IPS DF 6.9 (cell line): ENCODE data around the gene RFXAP.

Experiments used
- DNase-seq: peaks from one replicate; pipeline ENCODE4 v3.0.0-alpha.2; 2013; ENCODE audit warnings: low read depth, low spot score
- H3K27ac ChIP-seq: one replicate; pipeline ENCODE4 v1.5.1; 2013; ENCODE audit warnings: low read length, control low read depth
- H3K27me3 ChIP-seq: 2 replicates; pipeline ENCODE4 v1.6.1; 2013; ENCODE audit warnings: mild to moderate bottlenecking, low read length; ENCODE audit not compliant: control insufficient read depth, insufficient read depth
- H3K36me3 ChIP-seq: 2 replicates; pipeline ENCODE4 v1.6.1; 2013; ENCODE audit warnings: low read length; ENCODE audit not compliant: control insufficient read depth, insufficient read depth
- H3K4me1 ChIP-seq: 2 replicates; pipeline ENCODE4 v1.6.1; 2013; ENCODE audit warnings: low read length; ENCODE audit not compliant: control insufficient read depth, insufficient read depth
- H3K4me3 ChIP-seq: 2 replicates; pipeline ENCODE4 v1.5.1; 2013; ENCODE audit warnings: mild to moderate bottlenecking, low read length
- H3K9me3 ChIP-seq: 2 replicates; pipeline ENCODE4 v1.6.1; 2013; ENCODE audit warnings: low read length, inconsistent platforms; ENCODE audit not compliant: control insufficient read depth, insufficient read depth
- WGBS: extraction: QIAGEN DNeasy Blood & Tissue Kit; methylation state at CpG from one replicate; pipeline ENCODE4 v1.1.7; 2013; ENCODE audit warnings: mixed read lengths, missing lambda C conversion rate; ENCODE audit not compliant: insufficient read length, insufficient coverage; 5-methylcytosine and 5-hydroxymethylcytosine counted together

RFXAP gene

GRCh38 chr13:36814465-36814864, 4.6 kb upstream of the RFXAP start:
- Histone ChIP-seq H3K27ac (no peak overlapping the region), H3K4me3 (no peak overlapping the region), H3K4me1 (no peaks in the 10 kb centered on the region), H3K36me3 (no peaks in the 10 kb centered on the region), H3K9me3 (no peaks in the 10 kb centered on the region), H3K27me3 (no peaks in the 10 kb centered on the region)
- DNase-seq = no peak
- no CpG with 5 or more reads among the region's 9 CpGs for WGBS

GRCh38 chr13:36815062-36815461, 4.0 kb upstream of the RFXAP start:
- Histone ChIP-seq H3K4me3 (no peak overlapping the region), H3K27me3 (no peaks in the 10 kb centered on the region), H3K27ac (no peak overlapping the region), H3K36me3 (no peaks in the 10 kb centered on the region), H3K4me1 (no peaks in the 10 kb centered on the region), H3K9me3 (no peaks in the 10 kb centered on the region)
- DNase-seq = no peak
- no CpG with 5 or more reads among the region's 2 CpGs for whole genome bisulfite sequencing

GRCh38 chr13:36817996-36818803, 822 bp upstream of the RFXAP start:
- no CpG with 5 or more reads among the region's 12 CpGs for WGBS
- no peak for DNase-seq
- H3K9me3 ChIP-seq = no peaks in the 10 kb centered on the region
- no peak overlapping the region for H3K27ac ChIP-seq
- H3K36me3 ChIP-seq = no peaks in the 10 kb centered on the region
- no peaks in the 10 kb centered on the region for H3K27me3 ChIP-seq
- peak overlapping the region; percentile 58; the same call in 1 of the 2 replicates for H3K4me3 ChIP-seq
- no peaks in the 10 kb centered on the region for H3K4me1 ChIP-seq

- no peak for DNase-seq
- Histone ChIP-seq H3K4me1 (no peaks in the 10 kb centered on the region), H3K4me3 (peak overlapping the region; percentile 58; the same call in 1 of the 2 replicates), H3K27me3 (no peaks in the 10 kb centered on the region), H3K27ac (no peak overlapping the region), H3K36me3 (no peaks in the 10 kb centered on the region), H3K9me3 (no peaks in the 10 kb centered on the region)
- WGBS = no CpG with 5 or more reads among the region's 20 CpGs
These were observed 693 bp downstream of the RFXAP start for GRCh38 chr13:36819739-36820090.

GRCh38 chr13:36820222-36820621, 1.2 kb downstream of the RFXAP start:
- Histone ChIP-seq H3K27me3 (no peaks in the 10 kb centered on the region), H3K27ac (no peak overlapping the region), H3K36me3 (no peaks in the 10 kb centered on the region), H3K4me3 (no peak overlapping the region; the same call in 1 of the 2 replicates), H3K9me3 (no peaks in the 10 kb centered on the region), H3K4me1 (no peaks in the 10 kb centered on the region)
- WGBS = no CpG with 5 or more reads among the region's 4 CpGs
- DNase-seq = no peak

GRCh38 chr13:36822785-36823184, 3.8 kb downstream of the RFXAP start:
- Histone ChIP-seq H3K27ac (no peak overlapping the region), H3K36me3 (no peaks in the 10 kb centered on the region; the same call in 1 of the 2 replicates), H3K27me3 (no peaks in the 10 kb centered on the region), H3K9me3 (no peaks in the 10 kb centered on the region), H3K4me1 (no peaks in the 10 kb centered on the region), H3K4me3 (no peak overlapping the region)
- no CpG with 5 or more reads among the region's 3 CpGs for WGBS
- no peak for DNase-seq

- DNase-seq = no peak
- H3K36me3 ChIP-seq = no peaks in the 10 kb centered on the region; the same call in 1 of the 2 replicates
These were observed 10.7 kb downstream of the RFXAP start for GRCh38 chr13:36829753-36830152.

GRCh38 chr13:36831291-36831690, 12.3 kb downstream of the RFXAP start:
- no peak overlapping the region for H3K4me3 ChIP-seq
- no CpG with 5 or more reads among the region's 3 CpGs for WGBS
- no peaks in the 10 kb centered on the region for H3K9me3 ChIP-seq
- H3K4me1 ChIP-seq = no peaks in the 10 kb centered on the region
- no peaks in the 10 kb centered on the region for H3K36me3 ChIP-seq
- no peaks in the 10 kb centered on the region for H3K27me3 ChIP-seq
- H3K27ac ChIP-seq = no peak overlapping the region
- no peak for DNase-seq

More at GRCh38 chr13:36829753-36830152, 10.7 kb downstream of the RFXAP start:
- Histone ChIP-seq H3K27ac (no peak overlapping the region), H3K4me3 (no peak overlapping the region), H3K9me3 (no peaks in the 10 kb centered on the region), H3K27me3 (no peaks in the 10 kb centered on the region), H3K4me1 (no peaks in the 10 kb centered on the region)
- WGBS = no CpG with 5 or more reads among the region's 1 CpG

- WGBS = no CpG with 5 or more reads among the region's 3 CpGs
- Histone ChIP-seq H3K4me3 (no peak overlapping the region), H3K27me3 (no peaks in the 10 kb centered on the region), H3K4me1 (peaks cover 2% of the 10 kb centered on the region; the same call in 1 of the 2 replicates), H3K36me3 (no peaks in the 10 kb centered on the region), H3K27ac (no peak overlapping the region), H3K9me3 (no peaks in the 10 kb centered on the region)
- DNase-seq = no peak
These were observed 15.3 kb downstream of the RFXAP start for GRCh38 chr13:36834299-36834698.

- WGBS = no CpG with 5 or more reads among the region's 4 CpGs
- H3K4me3 ChIP-seq = no peak overlapping the region
- DNase-seq = no peak
- H3K9me3 ChIP-seq = no peaks in the 10 kb centered on the region
- no peaks in the 10 kb centered on the region for H3K27me3 ChIP-seq
- no peaks in the 10 kb centered on the region for H3K36me3 ChIP-seq
- H3K27ac ChIP-seq = no peak overlapping the region
- H3K4me1 ChIP-seq = peaks cover 7% of the 10 kb centered on the region
These were observed 18.5 kb downstream of the RFXAP start for GRCh38 chr13:36837354-36838092.
